Ramos (cell line): Measurements from ENCODE around the gene PJVK.

Source experiments
- in situ Hi-C: fragments of 300-500 bp; cut with MboI; formaldehyde crosslinking; loops from one replicate; pipeline ENCODE4 v1.14.3; 2022; ENCODE audit warnings: low sequenced_read_pairs; ENCODE audit not compliant: unreplicated experiment

PJVK gene, protein sequence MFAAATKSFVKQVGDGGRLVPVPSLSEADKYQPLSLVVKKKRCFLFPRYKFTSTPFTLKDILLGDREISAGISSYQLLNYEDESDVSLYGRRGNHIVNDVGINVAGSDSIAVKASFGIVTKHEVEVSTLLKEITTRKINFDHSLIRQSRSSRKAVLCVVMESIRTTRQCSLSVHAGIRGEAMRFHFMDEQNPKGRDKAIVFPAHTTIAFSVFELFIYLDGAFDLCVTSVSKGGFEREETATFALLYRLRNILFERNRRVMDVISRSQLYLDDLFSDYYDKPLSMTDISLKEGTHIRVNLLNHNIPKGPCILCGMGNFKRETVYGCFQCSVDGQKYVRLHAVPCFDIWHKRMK

GRCh38 chr2:178450774-178451525, at the start of gene PJVK, which contains the start of gene PRKRA:
PJVK (plus strand) TSS chr2:178451378; CDS start chr2:178453410, 2,032 bp downstream.
PRKRA (minus strand) TSS chr2:178451175; CDS start chr2:178451030, 145 bp downstream.
- in situ Hi-C loops: no loop called here

GRCh38 chr2:178401994-178402437, 49.2 kb upstream of the PJVK start:
- in situ Hi-C loops: loop anchor here (25.0 kb wide), 1 partner anchor 290 kb away; the partner anchor contains the start of gene RBM45

- in situ Hi-C loops: loop anchor here (25.0 kb wide), 1 partner anchor 291 kb away; the partner anchor contains the start of gene RBM45
Measured at GRCh38 chr2:178403671-178404306, 47.4 kb upstream of the PJVK start.

DNA sequence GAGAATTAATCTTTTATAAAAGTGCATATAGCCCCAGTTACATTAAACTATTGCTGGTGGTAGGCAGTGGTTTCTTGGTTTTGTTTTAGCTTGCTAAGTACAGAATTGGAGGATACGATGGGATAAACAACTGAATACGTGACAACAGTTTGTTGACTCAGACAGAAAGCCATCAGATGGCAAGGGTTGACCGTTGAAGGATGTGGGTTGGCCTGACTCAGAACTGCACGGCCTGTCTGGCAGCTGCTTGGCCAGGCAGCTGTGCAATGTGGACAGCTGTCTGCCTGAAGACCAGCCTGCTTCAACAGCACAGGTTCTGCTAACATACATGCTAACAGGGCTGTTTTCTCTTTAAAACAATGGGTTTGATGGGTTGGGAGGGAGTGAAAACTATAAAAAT, 46.8 kb upstream of the PJVK start:
- in situ Hi-C loops: loop anchor here (25.0 kb wide), 1 partner anchor 292 kb away; the partner anchor contains the start of gene RBM45

GRCh38 chr2:178409261-178409660, 41.9 kb upstream of the PJVK start:
- in situ Hi-C loops: loop anchor here (25.0 kb wide), 1 partner anchor 297 kb away; the partner anchor contains the start of gene RBM45

GRCh38 chr2:178412047-178412446, 39.1 kb upstream of the PJVK start:
- in situ Hi-C loops: loop anchor here (25.0 kb wide), 1 partner anchor 300 kb away; the partner anchor contains the start of gene RBM45

DNA sequence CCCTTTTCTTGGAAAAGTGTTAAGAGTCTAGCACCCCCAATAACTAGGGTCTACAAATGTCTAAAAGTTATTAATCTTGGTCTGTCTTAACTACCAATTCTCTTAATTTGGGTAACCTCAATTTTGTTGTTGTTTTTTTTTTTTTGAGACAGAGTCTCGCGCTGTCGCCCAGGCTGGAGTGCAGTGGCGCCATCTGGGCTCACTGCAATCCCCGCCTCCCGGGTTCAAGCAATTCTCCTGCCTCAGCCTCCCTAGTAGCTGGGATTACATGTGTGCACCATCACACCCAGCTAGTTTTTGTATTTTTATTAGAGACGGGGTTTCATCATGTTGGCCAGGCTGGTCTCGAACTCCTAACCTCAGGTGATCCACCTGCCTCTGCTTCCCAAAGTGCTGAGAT, 38.7 kb upstream of the PJVK start:
- in situ Hi-C loops: loop anchor here (25.0 kb wide), 1 partner anchor 300 kb away; the partner anchor contains the start of gene RBM45

GRCh38 chr2:178413472-178414265, 37.5 kb upstream of the PJVK start:
- in situ Hi-C loops: loop anchor here (25.0 kb wide), 1 partner anchor 301 kb away; the partner anchor contains the start of gene RBM45

DNA sequence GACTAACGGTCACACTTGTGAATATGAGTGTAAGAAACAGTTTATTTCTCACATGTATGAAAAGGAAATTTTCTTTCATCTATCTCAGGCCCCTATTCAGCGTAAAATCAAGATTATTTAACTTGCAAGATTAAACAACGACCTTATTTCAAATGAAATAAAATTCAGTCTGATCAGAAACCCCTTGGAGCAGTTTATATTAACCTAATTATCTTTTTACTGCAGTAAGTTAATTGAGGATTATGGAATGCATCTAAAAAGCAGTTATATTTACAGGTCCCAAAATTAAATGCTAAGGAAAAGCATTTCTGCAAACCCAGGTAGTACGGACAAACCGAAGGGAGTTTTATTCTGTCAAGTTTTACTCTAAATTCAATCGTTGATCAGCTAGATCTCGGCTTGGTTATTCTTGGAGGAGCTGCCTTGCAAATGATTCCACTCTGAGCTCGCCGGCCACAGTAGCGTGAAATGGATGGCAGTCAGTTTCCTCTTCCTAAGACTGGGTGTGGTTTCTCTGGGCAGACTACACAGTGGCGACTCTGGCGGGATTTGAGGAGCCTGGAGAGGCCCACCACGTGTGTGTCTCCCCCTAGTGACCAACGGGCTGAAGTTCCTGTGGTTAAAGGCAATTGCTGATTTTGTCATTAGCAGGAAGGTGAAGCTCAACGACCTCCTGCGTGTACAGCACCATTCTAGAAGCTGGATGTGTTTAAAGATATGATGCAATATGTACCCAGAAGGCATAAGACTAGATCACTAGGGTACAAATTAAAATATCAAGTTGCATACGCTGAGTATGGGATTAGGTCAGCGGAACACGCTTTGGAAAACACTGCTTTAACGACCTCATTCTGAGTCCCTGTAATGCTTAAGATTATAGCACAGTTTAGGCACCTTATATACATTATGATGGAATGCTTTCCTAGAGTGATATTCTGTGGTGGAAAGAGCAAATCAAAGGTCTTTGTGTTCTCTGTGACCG, 36.6 kb upstream of the PJVK start:
- in situ Hi-C loops: loop anchor here (25.0 kb wide), 1 partner anchor 302 kb away; the partner anchor contains the start of gene RBM45

DNA sequence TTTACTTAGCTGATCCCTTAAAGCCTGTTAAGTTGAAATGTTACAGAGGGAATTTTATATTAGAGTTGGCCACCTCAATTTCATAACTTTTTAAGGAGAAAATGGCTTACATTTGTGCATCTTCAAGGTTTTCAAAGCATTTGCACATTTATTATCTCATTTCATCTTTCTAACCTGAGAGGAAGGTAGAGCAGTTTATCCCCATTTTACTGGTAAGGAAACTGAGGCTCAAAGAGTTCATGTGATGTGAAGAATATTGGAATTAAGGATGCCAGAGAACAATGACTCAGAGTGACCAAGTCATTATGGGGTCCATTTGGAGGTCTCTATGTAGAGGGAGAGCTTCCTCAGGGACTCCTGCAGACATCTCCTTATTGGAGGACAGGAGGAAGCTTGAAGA, 35.2 kb upstream of the PJVK start:
- in situ Hi-C loops: loop anchor here (25.0 kb wide), 1 partner anchor 304 kb away; the partner anchor contains the start of gene RBM45

GRCh38 chr2:178417916-178418315, 33.3 kb upstream of the PJVK start:
- in situ Hi-C loops: loop anchor here (25.0 kb wide), 1 partner anchor 306 kb away; the partner anchor contains the start of gene RBM45

DNA sequence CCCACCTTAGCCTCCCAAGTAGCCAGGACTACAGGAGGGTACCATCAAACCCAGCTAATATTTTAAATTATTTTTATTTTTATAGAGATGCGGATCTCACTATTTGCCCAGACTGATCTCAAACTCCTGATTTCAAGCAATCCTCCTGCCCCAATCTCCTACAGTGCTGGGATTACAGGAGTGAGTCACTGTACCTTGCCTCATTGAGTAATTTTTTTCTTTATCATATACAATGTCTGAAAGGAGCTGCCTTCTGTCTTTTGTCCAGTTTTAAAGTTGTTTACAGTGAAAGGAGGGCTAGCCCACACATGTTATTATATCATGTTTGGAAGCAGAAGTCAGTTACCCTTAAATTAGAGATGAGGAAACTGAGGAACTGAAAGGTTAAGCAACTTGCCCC, 32.8 kb upstream of the PJVK start:
- in situ Hi-C loops: loop anchor here (25.0 kb wide), 1 partner anchor 306 kb away; the partner anchor contains the start of gene RBM45

- in situ Hi-C loops: loop anchor here (25.0 kb wide), 1 partner anchor 307 kb away; the partner anchor contains the start of gene RBM45
Measured at GRCh38 chr2:178419123-178419522, 32.1 kb upstream of the PJVK start.

GRCh38 chr2:178420463-178420999, 30.6 kb upstream of the PJVK start:
- in situ Hi-C loops: loop anchor here (25.0 kb wide), 1 partner anchor 308 kb away; the partner anchor contains the start of gene RBM45

DNA sequence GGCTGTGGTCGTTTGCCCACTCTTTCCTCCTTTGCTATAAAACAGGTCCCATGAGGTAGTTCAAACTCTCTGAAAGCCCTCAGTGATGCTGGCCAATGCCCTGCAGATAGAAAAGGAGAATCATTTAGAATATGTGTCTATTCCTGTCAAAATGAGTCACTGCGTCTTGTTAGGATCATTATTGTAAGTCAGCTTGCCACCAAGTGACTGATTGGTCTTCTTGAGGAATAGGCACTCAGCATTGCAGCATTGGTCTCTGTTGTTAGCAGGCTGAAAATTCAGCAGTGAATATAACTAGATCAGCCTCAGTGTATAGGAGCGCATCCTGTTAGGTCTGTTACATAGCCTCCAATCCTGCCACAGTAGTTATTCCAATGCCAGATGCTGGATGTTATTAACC, 29.1 kb upstream of the PJVK start:
- in situ Hi-C loops: loop anchor here (25.0 kb wide), 1 partner anchor 310 kb away; the partner anchor contains the start of gene RBM45

GRCh38 chr2:178423746-178424145, 27.4 kb upstream of the PJVK start:
- in situ Hi-C loops: loop anchor here (25.0 kb wide), 1 partner anchor 311 kb away; the partner anchor contains the start of gene RBM45

DNA sequence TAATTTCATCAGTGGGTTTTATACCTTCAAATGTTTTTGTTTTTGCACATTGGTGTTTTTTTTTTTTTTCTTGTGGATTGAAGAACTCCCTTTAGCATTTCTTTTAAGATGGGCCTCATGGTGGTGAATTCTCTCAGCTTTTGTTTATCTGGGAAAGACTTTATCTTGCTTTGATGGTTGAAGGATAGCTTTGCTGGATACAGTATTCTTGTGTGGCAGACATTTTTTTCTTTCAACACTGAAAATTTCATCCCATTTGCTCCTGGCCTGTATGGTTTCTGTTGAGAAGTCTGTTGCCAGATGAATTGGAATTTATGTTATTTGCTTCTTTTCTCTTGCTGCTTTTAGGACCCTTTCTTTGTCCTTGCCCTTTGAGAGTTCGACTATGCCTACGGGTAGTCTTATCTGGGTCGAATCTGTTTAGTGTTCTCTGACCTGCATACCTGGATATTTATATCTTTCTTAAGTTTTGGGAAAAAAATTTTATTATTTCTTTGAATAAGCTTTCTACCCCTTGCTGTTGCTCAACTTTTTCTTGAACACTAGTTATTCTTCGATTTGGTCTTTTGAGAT, 25.8 kb upstream of the PJVK start:
- in situ Hi-C loops: no loop called here
